ENCODE results near the gene KIAA1328. TPM values are rescaled to one million over a fixed set of nuclear protein-coding genes. Genes with fewer than 3 reads are reported as not detected.

KIAA1328 gene
- 5.1 and 10.6 TPM in 2 replicates for total RNA-seq

GRCh38 chr18:36828630-36829361 lies at the start of gene KIAA1328, which contains the start of gene TPGS2:
TSS of gene KIAA1328 (plus strand) at chr18:36829127. CDS start at chr18:36829139, 12 bp downstream.
TSS of gene TPGS2 (minus strand) at chr18:36829002. CDS start at chr18:36828767, 235 bp downstream.

Other genes with a start within 250 kb of the KIAA1328 start
- 180 and 189 TPM in 2 replicates for gene TPGS2, start 125 bp upstream of the KIAA1328 start, total RNA-seq

All from smooth muscle cell of trachea (primary cell).